Measurements from ENCODE around the gene CENPF. TPM values are rescaled to one million over a fixed set of nuclear protein-coding genes. Genes with fewer than 3 reads are reported as not detected.

CENPF gene
- total RNA-seq, 1 donor from 2014 or later, result 20.8 TPM

GRCh38 chr1:214645712-214646111 lies 42.7 kb downstream of the CENPF start:
- H3K9me3 Mint-ChIP-seq (ENCODE audit: unreplicated experiment), result no peaks in the 10 kb centered on the region
- no peak overlapping the region for H3K27ac Mint-ChIP-seq (ENCODE audit: unreplicated experiment)
- H3K4me1 Mint-ChIP-seq (ENCODE audit: unreplicated experiment), result no peaks in the 10 kb centered on the region
- no peaks in the 10 kb centered on the region for H3K27me3 Mint-ChIP-seq (ENCODE audit: unreplicated experiment)
- no peak for TF ChIP-seq CTCF (IDR thresholded peaks at IDR 0.05; ENCODE audit: unreplicated experiment)
- DNase-seq (ENCODE audit: low spot score), result no peak
- H3K4me3 Mint-ChIP-seq (ENCODE audit: unreplicated experiment), result no peak overlapping the region
- H3K36me3 Mint-ChIP-seq (ENCODE audit: low read depth, unreplicated experiment), result peaks cover 4% of the 10 kb centered on the region

GRCh38 chr1:214648801-214649200 lies 45.8 kb downstream of the CENPF start:
- peaks cover 4% of the 10 kb centered on the region for H3K36me3 Mint-ChIP-seq (ENCODE audit: low read depth, unreplicated experiment)
- no peaks in the 10 kb centered on the region for H3K9me3 Mint-ChIP-seq (ENCODE audit: unreplicated experiment)
- no peaks in the 10 kb centered on the region for H3K4me1 Mint-ChIP-seq (ENCODE audit: unreplicated experiment)
- H3K27me3 Mint-ChIP-seq (ENCODE audit: unreplicated experiment), result no peaks in the 10 kb centered on the region
- no peak for TF ChIP-seq CTCF (IDR thresholded peaks at IDR 0.05; ENCODE audit: unreplicated experiment)
- no peak overlapping the region for H3K27ac Mint-ChIP-seq (ENCODE audit: unreplicated experiment)
- H3K4me3 Mint-ChIP-seq (ENCODE audit: unreplicated experiment), result no peak overlapping the region
- DNase-seq (ENCODE audit: low spot score), result no peak

GRCh38 chr1:214649607-214650006 lies 46.6 kb downstream of the CENPF start:
- Mint-ChIP-seq H3K27ac (ENCODE audit: unreplicated experiment) (no peak overlapping the region), H3K4me3 (ENCODE audit: unreplicated experiment) (no peak overlapping the region), H3K27me3 (ENCODE audit: unreplicated experiment) (no peaks in the 10 kb centered on the region), H3K36me3 (ENCODE audit: low read depth, unreplicated experiment) (peaks cover 4% of the 10 kb centered on the region), H3K4me1 (ENCODE audit: unreplicated experiment) (no peaks in the 10 kb centered on the region), H3K9me3 (ENCODE audit: unreplicated experiment) (no peaks in the 10 kb centered on the region)
- no peak for TF ChIP-seq CTCF (IDR thresholded peaks at IDR 0.05; ENCODE audit: unreplicated experiment)
- no peak for DNase-seq (ENCODE audit: low spot score)

GRCh38 chr1:214650664-214651063 lies 47.7 kb downstream of the CENPF start:
- H3K4me3 Mint-ChIP-seq (ENCODE audit: unreplicated experiment), result no peak overlapping the region
- no peak for TF ChIP-seq CTCF (IDR thresholded peaks at IDR 0.05; ENCODE audit: unreplicated experiment)
- no peak for DNase-seq (ENCODE audit: low spot score)
- no peak overlapping the region for H3K27ac Mint-ChIP-seq (ENCODE audit: unreplicated experiment)
- no peaks in the 10 kb centered on the region for H3K9me3 Mint-ChIP-seq (ENCODE audit: unreplicated experiment)
- H3K27me3 Mint-ChIP-seq (ENCODE audit: unreplicated experiment), result no peaks in the 10 kb centered on the region
- no peaks in the 10 kb centered on the region for H3K4me1 Mint-ChIP-seq (ENCODE audit: unreplicated experiment)
- H3K36me3 Mint-ChIP-seq (ENCODE audit: low read depth, unreplicated experiment), result peaks cover 4% of the 10 kb centered on the region

GRCh38 chr1:214657299-214657698 lies 54.3 kb downstream of the CENPF start:
- Mint-ChIP-seq H3K27ac (ENCODE audit: unreplicated experiment) (no peak overlapping the region), H3K4me1 (ENCODE audit: unreplicated experiment) (no peaks in the 10 kb centered on the region), H3K27me3 (ENCODE audit: unreplicated experiment) (no peaks in the 10 kb centered on the region), H3K36me3 (ENCODE audit: low read depth, unreplicated experiment) (no peaks in the 10 kb centered on the region), H3K4me3 (ENCODE audit: unreplicated experiment) (no peak overlapping the region), H3K9me3 (ENCODE audit: unreplicated experiment) (no peaks in the 10 kb centered on the region)
- no peak for DNase-seq (ENCODE audit: low spot score)
- no peak for TF ChIP-seq CTCF (IDR thresholded peaks at IDR 0.05; ENCODE audit: unreplicated experiment)
